CD4-positive, alpha-beta T cell treated with Interleukin-6 for 4 hours (primary cell): ENCODE results near the gene SUGCT.

Source experiments
- DNase-seq: peaks from one replicate; pipeline ENCODE4 v3.0.0-alpha.2; 2020; ENCODE audit warnings: mixed read lengths

The SUGCT gene

GRCh38 chr7:40482845-40483244 lies 348.0 kb downstream of the SUGCT start:
- DNase-seq, result no peak

GRCh38 chr7:40483630-40484029 lies 348.8 kb downstream of the SUGCT start:
- DNase-seq, result no peak

DNA sequence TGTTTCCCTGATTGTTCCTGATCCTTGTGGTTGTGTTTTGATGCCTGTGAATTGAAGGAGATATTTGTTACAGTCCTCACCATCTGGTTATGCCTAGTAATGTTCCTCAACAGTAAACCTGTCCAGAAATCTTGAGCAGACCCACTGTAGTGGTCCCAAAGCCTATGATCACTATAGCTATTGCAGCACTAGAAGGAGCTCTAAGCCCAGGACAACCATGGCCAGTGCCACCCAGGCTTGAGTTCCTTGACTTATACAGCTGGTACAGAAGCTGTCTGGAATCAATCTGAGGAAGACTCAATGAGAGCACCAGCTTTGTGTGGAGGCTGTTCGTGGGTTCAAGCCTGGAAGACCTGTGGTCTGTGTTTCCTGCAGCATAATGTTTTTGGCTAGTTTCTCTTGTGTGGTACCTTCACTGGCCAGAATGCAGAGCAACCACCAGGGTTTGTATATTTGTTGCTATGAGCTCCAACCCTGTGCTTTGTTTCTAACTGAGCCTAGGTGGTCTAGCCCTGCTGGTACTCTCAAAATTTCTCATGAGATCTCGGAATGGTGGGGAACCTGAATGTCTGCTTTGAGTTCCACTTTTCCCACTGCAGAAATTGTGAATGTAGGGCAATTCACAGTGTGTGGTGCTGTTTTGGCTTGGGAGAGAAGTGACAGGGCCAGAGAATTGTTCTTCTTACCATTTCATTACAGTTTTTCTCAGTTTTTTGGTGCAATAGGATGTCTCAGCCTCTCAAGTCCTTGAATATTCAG lies 355.2 kb downstream of the SUGCT start:
- DNase-seq, result no peak

DNA sequence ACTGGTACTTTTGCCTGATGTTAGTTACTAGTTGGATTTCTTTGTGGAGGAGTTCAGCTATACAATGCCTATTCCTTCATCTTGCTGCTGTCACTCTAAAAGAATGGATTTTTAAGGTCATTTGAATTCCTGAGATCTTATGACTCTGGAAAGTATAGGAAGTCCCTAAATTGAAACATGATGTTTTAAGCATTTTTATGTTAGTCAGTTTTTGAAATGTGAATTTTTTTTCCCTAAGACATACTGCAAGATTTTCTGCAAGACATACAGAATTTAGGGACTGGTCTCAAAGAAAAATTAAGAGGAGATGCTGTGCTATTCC lies 355.8 kb downstream of the SUGCT start:
- no peak for DNase-seq

- no peak for DNase-seq
Measured at GRCh38 chr7:40492946-40493345, 358.1 kb downstream of the SUGCT start.

- no peak for DNase-seq
Measured at GRCh38 chr7:40493609-40494051, 358.8 kb downstream of the SUGCT start.

GRCh38 chr7:40498924-40499510 lies 364.2 kb downstream of the SUGCT start:
- DNase-seq, result no peak

DNA sequence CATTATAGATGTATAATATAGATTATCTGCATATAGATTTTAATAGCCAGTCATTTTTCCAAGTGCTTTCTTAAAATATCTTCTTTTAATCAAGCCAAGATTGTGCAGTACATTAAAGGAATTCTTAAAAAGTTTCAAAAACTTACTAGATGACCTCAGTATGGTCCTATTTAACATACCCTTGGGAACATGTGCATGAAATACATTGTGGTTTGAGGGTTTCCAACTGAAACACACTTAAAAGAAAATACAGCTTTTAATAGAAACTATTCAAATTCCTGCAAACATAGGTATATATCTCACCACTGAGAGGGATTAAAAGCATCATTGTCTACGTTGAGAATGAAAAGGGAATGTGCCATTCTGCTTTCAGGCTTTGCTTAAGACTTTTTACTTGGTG lies 364.9 kb downstream of the SUGCT start:
- DNase-seq, result no peak

- no peak for DNase-seq
Measured at GRCh38 chr7:40500219-40500618, 365.4 kb downstream of the SUGCT start.

DNA sequence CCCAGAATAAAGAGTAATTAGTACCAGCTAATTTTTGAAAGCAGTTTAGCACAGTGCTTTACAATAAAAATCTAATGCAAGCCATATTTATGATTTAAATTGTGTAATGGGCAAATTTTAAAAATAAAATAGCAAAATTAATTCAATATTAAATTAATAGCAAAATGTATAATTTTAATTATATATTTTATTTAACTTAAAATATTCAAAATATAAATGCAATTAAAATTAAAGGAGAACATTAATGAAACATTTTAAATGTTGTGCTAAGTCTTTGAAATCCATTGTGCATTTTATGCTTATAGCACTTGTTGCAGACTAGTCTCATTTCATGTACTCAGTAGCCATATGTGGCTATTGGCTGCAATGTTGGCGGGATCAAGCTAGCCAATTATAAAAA lies 367.6 kb downstream of the SUGCT start:
- no peak for DNase-seq

DNA sequence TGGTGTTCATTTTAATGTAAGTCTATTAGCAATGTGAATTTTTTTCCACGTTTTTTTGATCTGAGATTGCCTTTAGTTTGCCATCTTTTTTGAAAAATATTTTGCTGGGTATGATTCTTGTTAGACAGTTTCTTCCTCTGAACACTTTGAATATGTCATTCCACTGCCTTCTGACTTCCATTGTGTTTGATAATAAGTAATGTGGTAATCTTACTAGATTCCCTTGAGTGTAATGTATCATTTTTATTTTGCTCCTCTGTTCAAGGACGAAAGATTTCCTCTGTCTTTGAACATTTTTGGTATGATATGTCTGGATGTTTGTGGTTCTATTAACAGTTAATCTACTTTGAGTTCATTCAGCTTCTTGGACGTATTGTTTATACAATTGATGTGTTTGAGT lies 371.4 kb downstream of the SUGCT start:
- DNase-seq, result no peak

DNA sequence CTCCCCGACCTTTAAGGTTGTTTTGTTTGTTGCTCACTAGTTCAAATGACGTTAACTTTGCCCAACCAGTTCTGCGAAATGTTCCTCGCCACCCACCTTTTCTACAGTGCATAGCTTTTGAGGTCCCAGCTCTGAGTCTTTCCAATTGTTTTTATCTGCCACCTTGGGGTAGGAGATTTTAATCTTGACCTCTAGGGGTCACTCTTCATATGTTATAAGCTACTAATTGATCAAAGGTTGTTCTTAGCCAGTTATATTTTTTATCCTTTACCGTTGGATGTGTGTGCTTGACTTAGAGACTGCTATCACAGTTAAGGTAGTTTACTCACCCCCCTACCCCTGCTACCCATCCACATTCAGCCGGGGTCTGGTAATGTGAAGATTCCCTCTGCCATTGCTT lies 372.4 kb downstream of the SUGCT start:
- DNase-seq, result no peak

DNA sequence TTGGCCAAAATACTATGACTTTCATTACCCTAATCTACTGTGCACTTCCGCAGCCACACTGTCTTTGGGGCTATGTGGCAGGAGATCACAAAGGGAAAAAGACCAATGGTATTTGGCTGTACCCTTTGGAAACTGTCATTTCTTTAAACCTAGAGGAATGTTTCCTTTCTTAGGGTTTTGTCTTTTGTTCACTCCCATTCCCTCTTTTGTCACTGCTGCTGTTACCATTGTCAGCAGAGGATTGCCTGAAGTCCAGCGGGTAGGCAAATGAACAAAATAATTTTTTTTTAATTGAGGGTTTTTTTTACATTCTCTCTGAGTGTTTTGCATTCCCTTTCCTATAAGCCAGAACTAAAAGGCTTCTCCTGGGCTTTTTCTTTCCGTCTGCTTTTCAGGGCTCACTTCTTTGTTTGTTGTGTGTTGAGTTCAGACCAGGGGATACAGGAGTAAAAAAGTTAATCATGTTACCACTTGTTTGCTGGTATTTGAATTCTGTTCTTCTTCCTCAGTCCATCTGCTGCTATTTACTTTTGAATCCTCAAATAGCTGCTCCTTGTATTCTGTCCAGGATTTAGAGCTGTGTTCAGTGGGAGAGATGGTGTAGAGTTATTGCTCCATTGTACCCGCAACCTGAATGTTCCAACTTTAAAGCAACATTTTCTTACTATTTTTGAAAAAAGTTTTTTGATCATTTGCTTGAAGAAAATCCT lies 374.6 kb downstream of the SUGCT start:
- DNase-seq, result no peak

GRCh38 chr7:40516376-40516775 lies 381.6 kb downstream of the SUGCT start:
- no peak for DNase-seq

DNA sequence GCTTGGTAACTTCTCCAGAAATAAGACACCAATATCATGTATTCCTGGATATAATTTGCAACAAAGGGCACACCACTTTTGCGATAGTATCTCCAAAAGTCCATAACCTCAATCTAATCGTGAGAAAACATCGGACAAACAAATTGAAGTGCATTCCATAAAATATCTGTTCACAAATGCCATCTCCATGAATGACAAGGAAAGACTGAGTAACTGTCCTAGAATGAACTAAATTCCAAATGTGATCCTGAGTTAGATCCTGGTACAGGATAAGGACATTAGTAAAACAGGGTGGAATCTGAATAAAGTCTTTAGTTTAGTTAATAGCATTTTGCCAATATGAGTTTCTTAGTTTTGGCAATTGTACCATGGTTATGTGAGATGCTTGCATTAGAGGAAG lies 384.2 kb downstream of the SUGCT start:
- DNase-seq, result no peak

GRCh38 chr7:40520986-40521738 lies 386.4 kb downstream of the SUGCT start:
- no peak for DNase-seq

- DNase-seq, result no peak
Measured at GRCh38 chr7:40525764-40526163, 391.0 kb downstream of the SUGCT start.

DNA sequence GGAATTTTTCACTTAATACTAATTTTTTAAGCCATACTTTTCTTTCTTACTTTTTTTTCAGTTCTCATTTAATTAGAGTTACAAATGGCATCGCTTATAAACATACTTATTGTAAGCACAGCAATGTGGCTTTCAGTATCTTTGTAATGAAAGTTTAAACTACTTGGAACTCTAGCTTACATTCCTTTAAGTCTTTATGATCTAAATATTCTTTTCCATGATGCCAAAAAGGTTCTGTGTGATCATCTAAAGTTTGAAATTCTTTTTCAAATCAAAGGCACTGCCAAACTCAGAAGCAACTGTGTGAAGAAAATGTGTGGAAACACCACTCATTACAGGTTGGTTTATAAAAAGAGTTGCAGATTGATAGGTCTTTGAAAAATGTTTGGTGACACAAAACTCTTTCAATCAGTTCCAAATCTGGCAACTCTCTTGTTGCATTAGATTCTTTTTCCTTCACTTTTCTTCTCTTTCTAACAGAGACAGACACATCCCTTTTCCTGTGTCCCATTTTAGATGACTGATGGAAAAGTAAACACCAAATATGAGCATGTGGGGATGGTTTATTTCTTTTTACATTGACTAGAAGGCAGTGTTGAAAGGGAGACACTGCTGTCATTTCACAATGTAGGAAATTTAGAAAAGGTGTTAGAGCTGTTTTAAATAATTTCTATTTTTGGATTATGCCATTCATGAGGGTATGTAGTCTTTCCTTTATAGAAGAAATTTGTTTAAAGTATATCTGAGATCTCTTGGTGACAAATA lies 392.3 kb downstream of the SUGCT start:
- no peak for DNase-seq

DNA sequence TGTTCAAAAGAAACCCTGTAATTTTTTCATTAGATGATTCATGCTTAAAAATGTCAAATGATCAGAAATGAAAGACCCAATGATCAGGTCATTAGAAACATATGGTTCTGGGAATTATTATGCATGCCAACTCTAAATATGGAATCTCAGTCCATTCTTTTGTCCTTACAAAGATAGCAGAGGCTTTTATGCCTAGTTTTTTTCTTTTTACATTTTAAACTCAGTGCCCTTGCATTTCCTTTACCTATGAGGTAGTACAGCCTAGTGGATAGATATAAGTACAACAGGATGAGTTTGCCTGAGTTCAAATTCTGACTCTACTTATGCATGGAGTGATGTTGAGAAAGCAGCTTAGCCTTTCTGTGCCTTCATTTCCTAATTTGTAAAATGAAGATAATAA lies 392.9 kb downstream of the SUGCT start:
- no peak for DNase-seq

DNA sequence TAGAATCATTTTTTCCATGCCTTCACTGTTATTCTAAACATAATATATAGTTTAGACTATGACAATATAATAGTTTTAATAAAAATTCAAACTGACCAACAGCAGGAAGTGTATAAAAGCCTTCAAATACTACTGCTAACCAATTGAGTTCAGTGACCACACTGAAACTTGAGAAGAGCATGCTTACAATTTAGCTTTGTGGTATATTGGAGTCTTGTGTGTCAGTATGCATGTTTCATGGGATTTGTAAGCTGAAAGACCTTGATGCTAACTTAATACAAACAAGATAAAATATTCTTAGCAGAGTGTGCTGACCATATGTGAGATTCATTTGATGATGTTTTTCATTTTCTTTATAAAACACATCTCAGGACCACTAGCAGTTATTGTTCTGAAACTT lies 395.5 kb downstream of the SUGCT start:
- DNase-seq, result no peak

GRCh38 chr7:40531956-40532355 lies 397.2 kb downstream of the SUGCT start:
- no peak for DNase-seq

- DNase-seq, result no peak
Measured at GRCh38 chr7:40535678-40536077, 400.9 kb downstream of the SUGCT start.

DNA sequence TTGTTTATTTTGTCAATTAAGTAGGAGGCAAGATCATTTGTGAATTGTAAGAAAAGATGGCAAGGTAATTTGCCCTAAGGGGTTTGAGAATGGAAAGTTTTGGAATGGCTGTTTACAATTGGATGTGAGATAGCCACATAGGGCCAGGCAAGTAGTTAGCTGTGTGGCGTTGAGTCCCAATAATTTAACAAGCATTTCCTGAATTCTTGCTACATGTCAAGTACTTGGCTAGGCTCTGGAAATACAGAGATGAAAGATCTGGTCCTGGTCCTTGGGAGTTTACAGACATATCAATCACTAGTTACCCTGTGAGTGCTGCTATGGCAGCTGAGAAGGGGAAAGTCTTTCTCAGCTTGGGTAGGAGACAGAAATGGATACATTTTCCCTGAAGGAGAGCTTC lies 401.6 kb downstream of the SUGCT start:
- no peak for DNase-seq
